Thyroid gland (tissue), 4 donors: Measurements from ENCODE around the gene CLN6.

Experiments
- POLR2A ChIP-seq, 2 donors: fragments of 450-650 bp; IDR thresholded peaks; one replicate each; pipeline ENCODE4 v1.6.1; 2017; ENCODE audit warnings: antibody characterized with exemption in 2 of 2, mild to moderate bottlenecking in 2 of 2, moderate library complexity in 1 of 2
- TF ChIP-seq, protein P1 (sequence below), 6 experiments: fragments of 200-600 bp in 3 of 6; fragments of 450-650 bp in 3 of 6; sonication (generic) in 3 of 6; IDR thresholded peaks; one replicate each; pipeline ENCODE4 v1.5.1; 2016 to 2019; ENCODE audit warnings: antibody characterized with exemption in 6 of 6, mild to moderate bottlenecking in 2 of 6, inconsistent platforms in 1 of 6, moderate library complexity in 1 of 6

GRCh38 chr15:68214838-68215254 lies 14.7 kb downstream of the CLN6 start:
- TF ChIP-seq POLR2A (IDR thresholded peaks at IDR 0.05), result no peak
- TF ChIP-seq, protein P1, sequence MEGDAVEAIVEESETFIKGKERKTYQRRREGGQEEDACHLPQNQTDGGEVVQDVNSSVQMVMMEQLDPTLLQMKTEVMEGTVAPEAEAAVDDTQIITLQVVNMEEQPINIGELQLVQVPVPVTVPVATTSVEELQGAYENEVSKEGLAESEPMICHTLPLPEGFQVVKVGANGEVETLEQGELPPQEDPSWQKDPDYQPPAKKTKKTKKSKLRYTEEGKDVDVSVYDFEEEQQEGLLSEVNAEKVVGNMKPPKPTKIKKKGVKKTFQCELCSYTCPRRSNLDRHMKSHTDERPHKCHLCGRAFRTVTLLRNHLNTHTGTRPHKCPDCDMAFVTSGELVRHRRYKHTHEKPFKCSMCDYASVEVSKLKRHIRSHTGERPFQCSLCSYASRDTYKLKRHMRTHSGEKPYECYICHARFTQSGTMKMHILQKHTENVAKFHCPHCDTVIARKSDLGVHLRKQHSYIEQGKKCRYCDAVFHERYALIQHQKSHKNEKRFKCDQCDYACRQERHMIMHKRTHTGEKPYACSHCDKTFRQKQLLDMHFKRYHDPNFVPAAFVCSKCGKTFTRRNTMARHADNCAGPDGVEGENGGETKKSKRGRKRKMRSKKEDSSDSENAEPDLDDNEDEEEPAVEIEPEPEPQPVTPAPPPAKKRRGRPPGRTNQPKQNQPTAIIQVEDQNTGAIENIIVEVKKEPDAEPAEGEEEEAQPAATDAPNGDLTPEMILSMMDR (IDR thresholded peaks at IDR 0.05), result no peak
